Skeletal muscle tissue (tissue), 4 donors: ENCODE results near the gene RSPH1. TPM values are rescaled to one million over a fixed set of nuclear protein-coding genes. Genes with fewer than 3 reads are reported as not detected.

Source experiments
- H3K27ac ChIP-seq: one replicate; pipeline ENCODE4 v1.7.0; 2013; ENCODE audit warnings: mild to moderate bottlenecking, low read depth, low read length, inconsistent platforms
- H3K27me3 ChIP-seq, 3 donors: one replicate each; pipeline ENCODE4 v1.7.0; 2013; ENCODE audit warnings: low read length in 3 of 3; ENCODE audit not compliant: control insufficient read depth in 3 of 3, insufficient read depth in 3 of 3
- H3K36me3 ChIP-seq, 3 donors: one replicate each; pipeline ENCODE4 v1.7.0; 2013; ENCODE audit warnings: low read length in 3 of 3; ENCODE audit not compliant: control insufficient read depth in 3 of 3, insufficient read depth in 3 of 3
- H3K4me1 ChIP-seq, 3 donors: one replicate each; pipeline ENCODE4 v1.7.0; 2013; ENCODE audit warnings: low read length in 3 of 3, mild to moderate bottlenecking in 3 of 3; ENCODE audit not compliant: control insufficient read depth in 3 of 3, insufficient read depth in 3 of 3
- H3K4me3 ChIP-seq, 3 donors: one replicate each; pipeline ENCODE4 v1.7.0; 2013; ENCODE audit warnings: low read length in 3 of 3
- H3K9ac ChIP-seq, 3 donors: one replicate each; pipeline ENCODE4 v1.7.0; 2013; ENCODE audit warnings: low read length in 3 of 3, mild to moderate bottlenecking in 3 of 3, moderate library complexity in 2 of 3, low read depth in 1 of 3
- H3K9me3 ChIP-seq, 3 donors: one replicate each; pipeline ENCODE4 v1.7.0; 2013; ENCODE audit warnings: low read length in 3 of 3; ENCODE audit not compliant: control insufficient read depth in 3 of 3
- total RNA-seq: library from RNA; depleted of rRNA; stranded (reverse); fragments of >200 nt; gene quantifications from one replicate; pipeline ENCODE4 v1.2.3, GENCODE V29; 2014
- donor health status: Osteomylitis.

The RSPH1 gene
- total RNA-seq, 1 donor from 2014 or later = not detected

DNA sequence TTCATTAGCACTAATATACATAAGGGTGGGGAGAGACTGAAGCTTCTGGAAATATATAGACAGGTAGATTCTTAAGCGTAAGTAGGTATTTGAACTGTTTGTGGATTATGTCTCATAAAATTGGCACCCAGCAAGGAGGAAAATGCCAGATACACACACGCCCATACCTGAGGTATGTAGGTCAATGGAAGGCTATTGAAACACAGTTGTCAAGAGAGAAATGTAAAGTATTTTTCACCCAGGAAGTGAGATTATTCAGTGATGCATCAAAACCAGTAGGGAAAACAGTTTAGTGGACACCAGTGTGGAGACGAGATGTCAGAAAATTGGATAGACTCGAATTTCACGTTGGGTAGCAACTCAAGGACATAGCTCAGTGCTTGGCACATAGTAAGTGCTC lies 4.7 kb upstream of the RSPH1 start:
- Histone ChIP-seq H3K4me1 (peaks cover 7 to 11% (median 8%) of the 10 kb centered on the region in 3 donors), H3K27me3 (no peaks in the 10 kb centered on the region), H3K27ac (no peak overlapping the region), H3K4me3 (no peak overlapping the region), H3K9me3 (no peaks in the 10 kb centered on the region), H3K9ac (no peak overlapping the region), H3K36me3 (no peaks in the 10 kb centered on the region)

DNA sequence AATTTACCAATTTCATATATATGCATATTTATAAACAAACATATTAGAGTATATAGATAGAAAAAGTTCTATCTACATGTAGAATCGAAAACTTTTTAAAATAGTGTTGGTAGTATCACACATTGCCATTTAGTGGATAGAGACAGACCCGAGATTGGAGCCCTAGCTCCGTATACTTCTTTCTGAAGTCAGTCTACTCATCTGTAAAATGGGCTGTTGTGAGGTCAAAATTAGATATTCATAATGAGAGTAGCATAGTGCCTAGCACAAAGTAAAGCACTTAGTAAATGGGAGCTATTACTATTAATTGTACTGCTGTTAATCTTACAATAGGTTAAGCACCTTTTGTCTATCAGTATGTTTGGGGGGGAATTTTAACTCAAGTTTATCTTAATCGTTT lies 4.2 kb upstream of the RSPH1 start:
- Histone ChIP-seq H3K27me3 (no peaks in the 10 kb centered on the region), H3K27ac (no peak overlapping the region), H3K4me3 (no peak overlapping the region), H3K9ac (no peak overlapping the region), H3K4me1 (peaks cover 12 to 16% (median 13%) of the 10 kb centered on the region in 3 donors), H3K9me3 (no peaks in the 10 kb centered on the region), H3K36me3 (no peaks in the 10 kb centered on the region)

DNA sequence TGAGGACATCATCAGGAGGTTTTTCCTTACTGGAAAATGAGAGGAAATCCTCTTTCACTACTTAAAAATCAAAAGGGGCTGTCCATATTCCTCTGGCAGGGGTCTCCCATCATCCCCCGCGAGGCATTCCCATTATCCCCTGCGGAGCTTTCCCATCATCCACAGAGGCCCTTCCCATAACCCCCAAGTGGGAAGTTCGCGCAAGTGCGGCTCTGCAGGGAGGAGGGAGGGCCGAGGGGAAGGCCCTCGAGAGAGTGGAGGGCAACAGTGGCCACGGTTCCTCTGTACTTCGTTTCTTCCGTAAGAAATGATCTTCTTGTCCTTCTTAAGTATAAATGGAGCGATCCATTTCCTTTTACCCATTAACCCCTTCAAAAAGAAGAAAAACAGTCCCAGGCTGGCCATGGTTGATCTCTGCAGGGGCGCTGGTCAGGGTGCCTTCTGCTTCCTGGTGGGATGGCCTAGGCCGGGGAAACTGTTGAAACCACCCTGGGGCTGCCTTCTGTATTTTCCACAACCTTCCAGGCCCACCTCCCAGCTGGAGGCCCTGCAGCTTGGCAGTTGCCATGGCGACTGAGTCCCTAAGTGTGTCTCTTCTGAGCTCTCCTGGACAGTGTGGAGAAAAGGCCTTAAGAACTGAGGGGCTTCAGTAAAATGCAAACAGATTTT lies 3.6 kb upstream of the RSPH1 start:
- H3K9me3 ChIP-seq = no peaks in the 10 kb centered on the region
- H3K9ac ChIP-seq = no peak overlapping the region
- no peak overlapping the region for H3K27ac ChIP-seq
- H3K4me3 ChIP-seq = no peak overlapping the region
- H3K36me3 ChIP-seq = no peaks in the 10 kb centered on the region
- H3K4me1 ChIP-seq = peaks cover 12 to 16% (median 13%) of the 10 kb centered on the region in 3 donors
- peaks cover 0 to 2% (median 0%) of the 10 kb centered on the region in 3 donors for H3K27me3 ChIP-seq

DNA sequence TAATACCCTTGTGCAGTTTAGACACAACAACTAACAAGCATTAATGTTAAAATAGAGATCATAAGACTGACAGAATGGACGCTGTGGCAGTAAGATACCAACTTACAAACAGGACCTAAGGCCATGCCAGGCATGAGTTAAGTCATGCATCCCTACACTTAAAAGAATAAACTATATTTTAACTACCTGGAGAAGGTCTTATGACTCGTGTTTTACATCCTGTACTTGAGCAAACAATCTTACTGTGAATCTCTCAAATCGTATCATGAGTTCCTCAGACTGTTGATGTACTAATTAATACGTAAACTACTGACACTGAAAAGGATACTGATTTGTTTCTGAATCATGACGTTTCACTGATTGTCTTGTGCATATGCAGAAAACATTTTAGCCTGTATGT lies 2.0 kb upstream of the RSPH1 start:
- Histone ChIP-seq H3K27me3 (peaks cover 0 to 2% (median 0%) of the 10 kb centered on the region in 3 donors), H3K36me3 (no peaks in the 10 kb centered on the region), H3K4me1 (peaks cover 12 to 16% (median 13%) of the 10 kb centered on the region in 3 donors), H3K27ac (no peak overlapping the region), H3K4me3 (no peak overlapping the region), H3K9ac (no peak overlapping the region), H3K9me3 (no peaks in the 10 kb centered on the region)

DNA sequence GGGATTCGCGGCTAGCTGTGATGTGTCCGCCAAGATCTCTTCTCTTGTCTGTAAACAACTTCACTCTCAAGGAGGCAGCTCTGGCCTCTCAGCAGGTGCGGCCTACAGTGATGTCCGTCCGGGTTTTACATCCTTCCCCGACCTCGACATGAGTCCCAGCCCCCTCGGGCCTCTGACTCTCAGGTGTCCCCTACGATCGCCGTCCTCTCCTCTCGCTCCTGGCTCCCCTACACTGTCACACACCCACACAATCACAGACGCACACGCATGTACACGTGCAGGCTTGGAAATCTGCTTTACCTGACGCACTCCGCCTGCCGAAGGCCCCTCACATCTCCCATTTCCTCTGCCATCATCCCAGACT lies 797 bp upstream of the RSPH1 start:
- H3K27ac ChIP-seq = peak overlapping the region; percentile 87
- H3K27me3 ChIP-seq = peaks cover 0 to 2% (median 0%) of the 10 kb centered on the region in 3 donors
- no peaks in the 10 kb centered on the region for H3K36me3 ChIP-seq
- peak overlapping the region; percentile 83 to 89 (median 86) for H3K4me3 ChIP-seq
- H3K9ac ChIP-seq = peak overlapping the region; percentile 90 to 97 (median 92)
- peaks cover 12 to 16% (median 13%) of the 10 kb centered on the region in 3 donors for H3K4me1 ChIP-seq
- H3K9me3 ChIP-seq = no peaks in the 10 kb centered on the region

DNA sequence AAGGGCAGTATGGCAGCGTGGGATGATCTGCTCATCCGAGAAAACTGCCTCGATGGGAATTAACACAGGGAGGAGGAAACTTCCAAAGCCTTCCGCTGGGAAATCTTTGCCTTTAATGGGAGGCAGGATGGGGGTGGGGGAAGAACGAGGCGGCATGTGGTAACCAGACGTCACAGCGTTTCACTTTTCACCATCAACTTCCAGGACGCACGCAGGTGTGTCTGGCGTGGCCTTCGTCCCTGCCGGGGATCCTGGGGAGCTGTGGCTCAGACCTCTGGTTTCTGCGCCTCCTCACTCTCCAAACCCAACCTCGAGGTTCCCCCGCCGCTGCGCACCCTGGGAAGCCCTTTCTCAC lies 282 bp downstream of the RSPH1 start:
- Histone ChIP-seq H3K27me3 (peaks cover 0 to 2% (median 0%) of the 10 kb centered on the region in 3 donors), H3K4me3 (peak overlapping the region; percentile 85 to 89 (median 89)), H3K36me3 (no peaks in the 10 kb centered on the region), H3K9me3 (no peaks in the 10 kb centered on the region), H3K9ac (peak overlapping the region; percentile 63 to 97 (median 80)), H3K27ac (no peak overlapping the region), H3K4me1 (peaks cover 12 to 16% (median 13%) of the 10 kb centered on the region in 3 donors)

DNA sequence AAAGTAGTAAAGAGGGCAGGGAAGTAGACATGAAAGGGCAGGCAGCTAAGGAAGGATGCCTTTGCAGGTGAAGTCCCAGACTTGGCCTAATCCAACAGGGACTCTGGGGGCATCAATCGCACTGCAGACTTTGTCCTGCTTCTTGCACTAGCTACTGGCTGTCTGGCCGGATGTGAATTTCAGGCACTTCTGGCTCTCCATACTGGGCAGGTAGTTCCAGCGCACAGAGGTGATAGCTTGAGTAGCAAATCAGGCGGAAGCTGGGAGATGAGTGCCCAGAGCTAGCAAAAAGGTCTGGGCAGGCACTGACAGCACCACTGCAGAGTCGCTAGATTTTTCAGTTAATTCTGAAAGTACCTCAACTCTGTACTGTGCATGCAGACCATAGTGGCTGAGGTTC lies 997 bp downstream of the RSPH1 start:
- Histone ChIP-seq H3K27me3 (peaks cover 0 to 2% (median 0%) of the 10 kb centered on the region in 3 donors), H3K9ac (no peak overlapping the region), H3K4me1 (peaks cover 12 to 16% (median 13%) of the 10 kb centered on the region in 3 donors), H3K27ac (no peak overlapping the region), H3K4me3 (no peak overlapping the region), H3K9me3 (no peaks in the 10 kb centered on the region), H3K36me3 (no peaks in the 10 kb centered on the region)

DNA sequence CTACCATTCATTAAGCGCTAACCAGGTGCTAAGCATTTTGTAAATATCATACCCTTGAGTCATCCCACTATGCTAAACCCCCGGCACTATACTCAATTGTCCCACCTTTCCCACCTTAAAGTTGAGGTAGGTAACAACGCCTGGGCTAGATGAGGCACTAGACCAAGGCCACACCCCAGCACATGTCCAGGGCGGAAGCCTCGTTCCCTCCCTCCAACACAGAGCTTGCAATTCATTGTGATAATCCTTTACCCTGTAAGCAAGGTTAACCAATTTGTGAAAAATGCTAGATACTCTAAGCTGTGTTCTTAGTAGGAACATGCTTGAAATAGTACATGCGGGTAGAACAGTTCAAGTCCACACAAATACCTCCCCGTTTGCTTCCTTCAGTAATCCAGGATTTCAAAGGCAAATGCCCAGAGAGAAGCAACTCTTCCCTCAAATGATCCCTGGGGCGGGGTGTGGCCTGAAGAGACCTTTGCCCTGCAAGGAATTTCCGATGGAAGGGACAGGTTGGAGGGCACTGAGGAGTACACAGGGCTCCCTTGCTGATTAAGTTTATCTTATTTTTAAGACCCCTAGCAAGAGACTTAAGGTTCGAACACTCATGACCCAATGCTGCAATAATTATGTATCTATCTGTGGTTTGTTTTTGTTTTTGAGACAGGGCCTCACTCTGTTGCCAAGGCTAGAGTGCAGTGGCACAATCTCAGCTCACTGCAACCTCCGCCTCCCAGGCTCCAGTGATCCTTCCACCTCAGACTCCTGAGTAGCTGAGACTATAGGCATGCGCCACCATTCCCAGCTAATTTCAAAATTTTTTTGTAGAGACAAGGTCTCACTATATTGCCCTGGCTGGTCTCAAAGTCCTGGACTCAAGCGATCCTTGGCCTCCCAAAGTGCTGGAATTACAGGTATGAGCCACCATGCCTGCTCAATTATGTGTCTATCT lies 2.6 kb downstream of the RSPH1 start:
- Histone ChIP-seq H3K27me3 (peaks cover 0 to 2% (median 0%) of the 10 kb centered on the region in 3 donors), H3K4me1 (peaks cover 12 to 16% (median 13%) of the 10 kb centered on the region in 3 donors), H3K4me3 (no peak overlapping the region), H3K36me3 (no peaks in the 10 kb centered on the region), H3K9me3 (no peaks in the 10 kb centered on the region), H3K27ac (no peak overlapping the region), H3K9ac (no peak overlapping the region)

DNA sequence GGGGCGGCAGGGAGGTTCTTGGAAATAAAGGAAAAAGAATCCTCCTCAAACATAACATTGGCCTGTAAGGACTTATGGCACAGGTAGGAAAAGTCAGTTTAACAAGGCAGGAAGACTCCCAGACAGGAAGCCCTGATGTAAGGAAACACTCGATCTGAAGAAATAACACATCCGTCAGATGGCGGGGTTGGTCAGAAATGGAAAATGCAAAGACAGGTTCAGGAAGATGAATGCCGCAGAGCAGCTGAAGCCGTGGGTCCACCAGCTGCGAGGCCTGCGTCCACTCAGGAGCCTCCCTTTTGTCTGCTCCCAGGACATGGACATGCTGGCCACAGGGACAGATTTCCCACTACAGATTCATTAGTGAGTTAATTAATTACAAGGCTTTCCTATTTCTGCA lies 3.8 kb downstream of the RSPH1 start:
- H3K27me3 ChIP-seq = peaks cover 0 to 2% (median 0%) of the 10 kb centered on the region in 3 donors
- no peak overlapping the region for H3K27ac ChIP-seq

DNA sequence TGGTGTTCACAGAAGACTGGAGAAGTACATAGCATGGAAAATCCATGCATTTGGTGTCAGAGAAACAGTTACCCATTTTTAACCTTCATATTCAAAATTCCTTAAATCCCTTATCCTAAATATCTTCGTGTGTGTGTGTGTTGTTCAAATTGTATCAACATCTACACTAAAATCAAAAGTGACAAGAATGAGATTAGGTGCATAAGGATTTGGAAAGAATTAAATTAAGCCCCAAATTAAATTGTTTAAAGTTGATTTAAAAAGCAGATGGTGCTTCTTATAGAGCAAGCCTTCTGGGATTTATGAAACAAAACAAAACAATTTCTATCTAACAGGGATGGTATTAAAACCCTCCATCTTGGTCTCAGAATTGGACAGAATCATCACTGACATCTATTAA lies 4.7 kb downstream of the RSPH1 start:
- peaks cover 0 to 3% (median 2%) of the 10 kb centered on the region in 3 donors for H3K27me3 ChIP-seq
- H3K9me3 ChIP-seq = no peaks in the 10 kb centered on the region
- no peaks in the 10 kb centered on the region for H3K36me3 ChIP-seq
- peaks cover 6 to 8% (median 8%) of the 10 kb centered on the region in 3 donors for H3K4me1 ChIP-seq
- H3K27ac ChIP-seq = no peak overlapping the region
- H3K4me3 ChIP-seq = no peak overlapping the region
- no peak overlapping the region for H3K9ac ChIP-seq

More for the DNA sequence above, 3.8 kb downstream of the RSPH1 start:
- H3K4me1 ChIP-seq = peaks cover 12 to 16% (median 13%) of the 10 kb centered on the region in 3 donors
- H3K4me3 ChIP-seq = no peak overlapping the region
- H3K36me3 ChIP-seq = no peaks in the 10 kb centered on the region
- H3K9me3 ChIP-seq = no peaks in the 10 kb centered on the region
- H3K9ac ChIP-seq = no peak overlapping the region
